Type B pancreatic cell (in vitro differentiated cells): ENCODE measurements around the gene RNF135. TPM values are rescaled to one million over a fixed set of nuclear protein-coding genes. Genes with fewer than 3 reads are reported as not detected.

Experiments
- DNase-seq: peaks from one replicate; pipeline ENCODE4 v3.0.0; 2021; ENCODE audit warnings: mixed read lengths; ENCODE audit not compliant: unreplicated experiment; ENCODE audit errors: extremely low spot score
- H3K27ac Mint-ChIP-seq: 2 replicates; pipeline ENCODE4 v1.8.0; 2021; ENCODE audit warnings: mild to moderate bottlenecking, mixed read lengths
- H3K27me3 Mint-ChIP-seq: 2 replicates; pipeline ENCODE4 v1.8.0; 2021; ENCODE audit warnings: mixed read lengths
- H3K36me3 Mint-ChIP-seq: 2 replicates; pipeline ENCODE4 v1.8.0; 2021; ENCODE audit warnings: mixed read lengths
- H3K4me1 Mint-ChIP-seq: one replicate; pipeline ENCODE4 v1.8.0; 2021; ENCODE audit warnings: mixed read lengths; ENCODE audit not compliant: unreplicated experiment
- H3K4me3 Mint-ChIP-seq: 2 replicates; pipeline ENCODE4 v1.8.0; 2021; ENCODE audit warnings: mild to moderate bottlenecking, mixed read lengths
- H3K9me3 Mint-ChIP-seq: 2 replicates; pipeline ENCODE4 v1.8.0; 2021; ENCODE audit warnings: mixed read lengths
- CTCF ChIP-seq: fragments of 200-600 bp; sonication (generic); conservative IDR thresholded peaks from 2 replicates; pipeline ENCODE4 v1.5.0; 2021; ENCODE audit warnings: antibody characterized with exemption, mild to moderate bottlenecking
- total RNA-seq: library from RNA; stranded (reverse); gene quantifications from 2 replicates; pipeline ENCODE4 v1.2.1, GENCODE V29; 2021; ENCODE audit warnings: low replicate concordance

RNF135 gene
- total RNA-seq, 1 donor from 2014 or later: 8.8 TPM

GRCh38 chr17:30950669-30951399 lies 20.0 kb upstream of the RNF135 start:
- no peak for DNase-seq
- no peaks in the 10 kb centered on the region for H3K9me3 Mint-ChIP-seq
- TF ChIP-seq CTCF: no peak
- H3K27ac Mint-ChIP-seq: peak overlapping the region; percentile 50
- H3K27me3 Mint-ChIP-seq: no peaks in the 10 kb centered on the region
- H3K36me3 Mint-ChIP-seq: no peaks in the 10 kb centered on the region
- no peak overlapping the region for H3K4me3 Mint-ChIP-seq
- H3K4me1 Mint-ChIP-seq: no peaks in the 10 kb centered on the region

- no peak for DNase-seq
- Mint-ChIP-seq H3K27ac (no peak overlapping the region), H3K27me3 (no peaks in the 10 kb centered on the region), H3K4me3 (no peak overlapping the region), H3K36me3 (no peaks in the 10 kb centered on the region), H3K4me1 (peaks cover 7% of the 10 kb centered on the region), H3K9me3 (no peaks in the 10 kb centered on the region)
- no peak for TF ChIP-seq CTCF
Observed at GRCh38 chr17:30952638-30953393, 18.0 kb upstream of the RNF135 start.

GRCh38 chr17:30954046-30954830 lies 16.6 kb upstream of the RNF135 start:
- no peak for DNase-seq
- H3K4me3 Mint-ChIP-seq: no peak overlapping the region
- no peak overlapping the region for H3K27ac Mint-ChIP-seq
- no peak for TF ChIP-seq CTCF
- no peaks in the 10 kb centered on the region for H3K27me3 Mint-ChIP-seq
- no peaks in the 10 kb centered on the region for H3K9me3 Mint-ChIP-seq
- H3K36me3 Mint-ChIP-seq: no peaks in the 10 kb centered on the region
- peaks cover 7% of the 10 kb centered on the region for H3K4me1 Mint-ChIP-seq

- Mint-ChIP-seq H3K27me3 (no peaks in the 10 kb centered on the region), H3K4me3 (no peak overlapping the region), H3K4me1 (peaks cover 7% of the 10 kb centered on the region), H3K9me3 (no peaks in the 10 kb centered on the region), H3K27ac (no peak overlapping the region), H3K36me3 (no peaks in the 10 kb centered on the region)
- TF ChIP-seq CTCF: peak; percentile 20
- DNase-seq: no peak
Observed at GRCh38 chr17:30956764-30957374, 14.0 kb upstream of the RNF135 start.

- Mint-ChIP-seq H3K27ac (no peak overlapping the region), H3K27me3 (no peaks in the 10 kb centered on the region), H3K4me1 (peaks cover 7% of the 10 kb centered on the region), H3K9me3 (no peaks in the 10 kb centered on the region), H3K36me3 (no peaks in the 10 kb centered on the region), H3K4me3 (no peak overlapping the region)
- DNase-seq: no peak
- no peak for TF ChIP-seq CTCF
Observed at GRCh38 chr17:30957741-30958140, 13.1 kb upstream of the RNF135 start.
